Liver (tissue), 3 donors: ENCODE measurements around the gene LRRC4B.

Experiments used
- EGR1 ChIP-seq, 2 donors: IDR thresholded peaks; 2 replicates each; pipeline ENCODE4 v1.6.1; 2016 to 2018; ENCODE audit warnings: antibody characterized with exemption in 2 of 2, low read depth in 2 of 2
- FOXA1 ChIP-seq: IDR thresholded peaks from 2 replicates; pipeline ENCODE4 v1.6.1; 2016; ENCODE audit warnings: antibody characterized with exemption
- FOXA2 ChIP-seq: IDR thresholded peaks from 2 replicates; pipeline ENCODE4 v1.6.1; 2016; ENCODE audit warnings: antibody characterized with exemption
- GABPA ChIP-seq, 2 donors: IDR thresholded peaks in 1 of 2; conservative IDR thresholded peaks in 1 of 2; 2 replicates each; pipeline ENCODE4 v1.6.1; 2016; ENCODE audit warnings: antibody characterized with exemption in 2 of 2, mild to moderate bottlenecking in 1 of 2, moderate library complexity in 1 of 2
- HNF4G ChIP-seq: IDR thresholded peaks from 2 replicates; pipeline ENCODE4 v1.6.1; 2016; ENCODE audit warnings: antibody characterized with exemption
- JUND ChIP-seq, 2 donors: IDR thresholded peaks; 2 replicates each; pipeline ENCODE4 v1.6.1; 2016; ENCODE audit warnings: antibody characterized with exemption in 2 of 2
- NR2F2 ChIP-seq: IDR thresholded peaks from 2 replicates; pipeline ENCODE4 v1.6.1; 2016; ENCODE audit warnings: antibody characterized with exemption
- RAD21 ChIP-seq, 2 donors: IDR thresholded peaks; 2 replicates each; pipeline ENCODE4 v1.6.1; 2016; ENCODE audit warnings: antibody characterized with exemption in 2 of 2, mild to moderate bottlenecking in 2 of 2
- SP1 ChIP-seq: IDR thresholded peaks from 2 replicates; pipeline ENCODE4 v1.6.1; 2018; ENCODE audit warnings: antibody characterized with exemption, mild to moderate bottlenecking
- YY1 ChIP-seq: IDR thresholded peaks from 2 replicates; pipeline ENCODE4 v1.6.1; 2016; ENCODE audit warnings: antibody characterized with exemption, mild to moderate bottlenecking
- TF ChIP-seq, protein P1 (sequence below): fragments of 150-350 bp; IDR thresholded peaks from 2 replicates; pipeline ENCODE4 v1.5.1; 2017; ENCODE audit warnings: improper control_type of control experiment, low read depth, low read length; ENCODE audit not compliant: missing input control
- TF ChIP-seq, protein P2 (sequence below): IDR thresholded peaks from 2 replicates; pipeline ENCODE4 v1.6.1; 2016; ENCODE audit warnings: antibody characterized with exemption, mild to moderate bottlenecking
- TF ChIP-seq, protein P3 (sequence below): IDR thresholded peaks from 2 replicates; pipeline ENCODE4 v1.6.1; 2016; ENCODE audit warnings: antibody characterized with exemption
- donor health status: healthy.
- donor health status: healthy.

DNA sequence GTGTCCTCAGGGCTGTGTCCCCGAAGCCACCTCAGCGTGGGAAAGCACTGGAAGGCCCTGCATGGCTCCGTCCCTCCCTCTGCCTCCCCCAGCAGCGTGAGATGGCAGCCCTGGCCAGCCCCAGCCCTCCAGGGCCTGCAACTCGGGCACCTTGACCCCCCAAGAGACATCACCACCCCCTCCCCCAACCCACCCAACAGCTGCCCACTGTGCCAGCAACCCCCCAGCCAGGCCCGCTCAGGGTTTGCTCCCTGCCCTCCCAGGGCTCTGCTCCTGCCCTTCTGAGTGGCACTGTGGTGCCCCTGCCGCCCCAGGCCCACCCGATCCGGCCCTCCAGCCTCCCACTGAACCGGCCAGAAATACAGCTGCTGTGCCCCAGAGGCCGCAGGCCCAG lies 53.1 kb downstream of the LRRC4B start:
- TF ChIP-seq, protein P1, sequence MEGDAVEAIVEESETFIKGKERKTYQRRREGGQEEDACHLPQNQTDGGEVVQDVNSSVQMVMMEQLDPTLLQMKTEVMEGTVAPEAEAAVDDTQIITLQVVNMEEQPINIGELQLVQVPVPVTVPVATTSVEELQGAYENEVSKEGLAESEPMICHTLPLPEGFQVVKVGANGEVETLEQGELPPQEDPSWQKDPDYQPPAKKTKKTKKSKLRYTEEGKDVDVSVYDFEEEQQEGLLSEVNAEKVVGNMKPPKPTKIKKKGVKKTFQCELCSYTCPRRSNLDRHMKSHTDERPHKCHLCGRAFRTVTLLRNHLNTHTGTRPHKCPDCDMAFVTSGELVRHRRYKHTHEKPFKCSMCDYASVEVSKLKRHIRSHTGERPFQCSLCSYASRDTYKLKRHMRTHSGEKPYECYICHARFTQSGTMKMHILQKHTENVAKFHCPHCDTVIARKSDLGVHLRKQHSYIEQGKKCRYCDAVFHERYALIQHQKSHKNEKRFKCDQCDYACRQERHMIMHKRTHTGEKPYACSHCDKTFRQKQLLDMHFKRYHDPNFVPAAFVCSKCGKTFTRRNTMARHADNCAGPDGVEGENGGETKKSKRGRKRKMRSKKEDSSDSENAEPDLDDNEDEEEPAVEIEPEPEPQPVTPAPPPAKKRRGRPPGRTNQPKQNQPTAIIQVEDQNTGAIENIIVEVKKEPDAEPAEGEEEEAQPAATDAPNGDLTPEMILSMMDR: no peak
- no peak for TF ChIP-seq NR2F2
- no peak for TF ChIP-seq RAD21 (IDR thresholded peaks at IDR 0.05)
- TF ChIP-seq, protein P2, sequence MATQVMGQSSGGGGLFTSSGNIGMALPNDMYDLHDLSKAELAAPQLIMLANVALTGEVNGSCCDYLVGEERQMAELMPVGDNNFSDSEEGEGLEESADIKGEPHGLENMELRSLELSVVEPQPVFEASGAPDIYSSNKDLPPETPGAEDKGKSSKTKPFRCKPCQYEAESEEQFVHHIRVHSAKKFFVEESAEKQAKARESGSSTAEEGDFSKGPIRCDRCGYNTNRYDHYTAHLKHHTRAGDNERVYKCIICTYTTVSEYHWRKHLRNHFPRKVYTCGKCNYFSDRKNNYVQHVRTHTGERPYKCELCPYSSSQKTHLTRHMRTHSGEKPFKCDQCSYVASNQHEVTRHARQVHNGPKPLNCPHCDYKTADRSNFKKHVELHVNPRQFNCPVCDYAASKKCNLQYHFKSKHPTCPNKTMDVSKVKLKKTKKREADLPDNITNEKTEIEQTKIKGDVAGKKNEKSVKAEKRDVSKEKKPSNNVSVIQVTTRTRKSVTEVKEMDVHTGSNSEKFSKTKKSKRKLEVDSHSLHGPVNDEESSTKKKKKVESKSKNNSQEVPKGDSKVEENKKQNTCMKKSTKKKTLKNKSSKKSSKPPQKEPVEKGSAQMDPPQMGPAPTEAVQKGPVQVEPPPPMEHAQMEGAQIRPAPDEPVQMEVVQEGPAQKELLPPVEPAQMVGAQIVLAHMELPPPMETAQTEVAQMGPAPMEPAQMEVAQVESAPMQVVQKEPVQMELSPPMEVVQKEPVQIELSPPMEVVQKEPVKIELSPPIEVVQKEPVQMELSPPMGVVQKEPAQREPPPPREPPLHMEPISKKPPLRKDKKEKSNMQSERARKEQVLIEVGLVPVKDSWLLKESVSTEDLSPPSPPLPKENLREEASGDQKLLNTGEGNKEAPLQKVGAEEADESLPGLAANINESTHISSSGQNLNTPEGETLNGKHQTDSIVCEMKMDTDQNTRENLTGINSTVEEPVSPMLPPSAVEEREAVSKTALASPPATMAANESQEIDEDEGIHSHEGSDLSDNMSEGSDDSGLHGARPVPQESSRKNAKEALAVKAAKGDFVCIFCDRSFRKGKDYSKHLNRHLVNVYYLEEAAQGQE: no peak
- TF ChIP-seq EGR1 (IDR thresholded peaks at IDR 0.05; ENCODE audit: low read depth in 2 of 2): no peak
- no peak for TF ChIP-seq YY1
- TF ChIP-seq FOXA1: no peak
- TF ChIP-seq SP1: no peak
- no peak for TF ChIP-seq JUND (IDR thresholded peaks at IDR 0.05)
- no peak for TF ChIP-seq FOXA2
- TF ChIP-seq, protein P3, sequence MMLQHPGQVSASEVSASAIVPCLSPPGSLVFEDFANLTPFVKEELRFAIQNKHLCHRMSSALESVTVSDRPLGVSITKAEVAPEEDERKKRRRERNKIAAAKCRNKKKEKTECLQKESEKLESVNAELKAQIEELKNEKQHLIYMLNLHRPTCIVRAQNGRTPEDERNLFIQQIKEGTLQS: no peak
- no peak for TF ChIP-seq HNF4G
- no peak for TF ChIP-seq GABPA (IDR thresholded peaks at IDR 0.05 in 1 of 2, conservative IDR thresholded peaks at IDR 0.05 in 1 of 2)
